OCI-LY1 (cell line): Measurements from ENCODE around the gene UBTD1.

ENCODE experiments used
- H2AFZ ChIP-seq: fragments of 200-600 bp; sonication (generic), shearing (Covaris generic); 2 replicates; pipeline ENCODE4 v1.6.0; 2014; ENCODE audit warnings: antibody characterized with exemption, mild to moderate bottlenecking, low read length
- H3F3A ChIP-seq: fragments of 200-600 bp; sonication (generic), shearing (Covaris generic); 2 replicates; pipeline ENCODE4 v1.6.0; 2014; ENCODE audit warnings: mild to moderate bottlenecking, antibody characterized with exemption, low read length, moderate library complexity; ENCODE audit not compliant: insufficient read depth
- H3K27ac ChIP-seq: fragments of 200-600 bp; sonication (generic); 2 replicates; pipeline ENCODE4 v1.5.1; 2014; ENCODE audit warnings: low read length, mixed run types, mild to moderate bottlenecking, low read depth; ENCODE audit not compliant: poor library complexity, severe bottlenecking
- H3K27me3 ChIP-seq: fragments of 200-600 bp; sonication (generic); 2 replicates; pipeline ENCODE4 v1.6.0; 2014; ENCODE audit warnings: antibody characterized with exemption, mild to moderate bottlenecking, low read length, moderate library complexity; ENCODE audit not compliant: insufficient read depth
- H3K36me3 ChIP-seq: fragments of 200-600 bp; sonication (generic); 2 replicates; pipeline ENCODE4 v1.6.1; 2014; ENCODE audit warnings: mild to moderate bottlenecking, antibody characterized with exemption, low read length, moderate library complexity, mixed read lengths; ENCODE audit not compliant: insufficient read depth
- H3K4me1 ChIP-seq: fragments of 200-600 bp; sonication (generic); 2 replicates; pipeline ENCODE4 v1.5.1; 2014; ENCODE audit warnings: mild to moderate bottlenecking, low read length, moderate library complexity; ENCODE audit not compliant: insufficient read depth, severe bottlenecking
- H3K4me2 ChIP-seq: fragments of 200-600 bp; sonication (generic), shearing (Covaris generic); 2 replicates; pipeline ENCODE4 v1.6.1; 2014; ENCODE audit warnings: low read length
- H3K4me3 ChIP-seq: fragments of 200-600 bp; sonication (generic); 2 replicates; pipeline ENCODE4 v1.5.1; 2014; ENCODE audit warnings: low read length, low read depth, mild to moderate bottlenecking, mixed read lengths; ENCODE audit not compliant: poor library complexity, severe bottlenecking
- H3K79me2 ChIP-seq: fragments of 200-600 bp; shearing (Covaris generic); 2 replicates; pipeline ENCODE4 v1.6.1; 2016; ENCODE audit warnings: mixed run types, low read length, mixed read lengths; ENCODE audit not compliant: insufficient read depth
- H3K9ac ChIP-seq: fragments of 200-600 bp; sonication (generic), shearing (Covaris generic); 2 replicates; pipeline ENCODE4 v1.6.1; 2014; ENCODE audit warnings: mild to moderate bottlenecking, low read length, mixed read lengths
- H3K9me2 ChIP-seq: fragments of 200-600 bp; sonication (generic), shearing (Covaris generic); 2 replicates; pipeline ENCODE4 v1.6.1; 2014; ENCODE audit warnings: low read depth, mild to moderate bottlenecking, low read length, mixed read lengths
- H3K9me3 ChIP-seq: fragments of 200-600 bp; shearing (Covaris generic); 2 replicates; pipeline ENCODE4 v1.6.1; 2014; ENCODE audit warnings: low read length, mixed read lengths
- H4K20me1 ChIP-seq: fragments of 200-600 bp; sonication (generic), shearing (Covaris generic); 2 replicates; pipeline ENCODE4 v1.6.0; 2016; ENCODE audit warnings: mild to moderate bottlenecking, low read length; ENCODE audit not compliant: insufficient read depth
- CTCF ChIP-seq: fragments of 200-600 bp; sonication (generic), shearing (Covaris generic); IDR thresholded peaks from 2 replicates; pipeline ENCODE4 v1.5.1; 2017; ENCODE audit warnings: mild to moderate bottlenecking, antibody characterized with exemption, low read length, moderate library complexity, mixed read lengths
- EZH2 ChIP-seq: fragments of 200-600 bp; sonication (generic), shearing (Covaris generic); IDR thresholded peaks from 2 replicates; pipeline ENCODE4 v1.8.0; 2017; ENCODE audit warnings: borderline replicate concordance, mixed run types, mild to moderate bottlenecking, antibody characterized with exemption, low read length, moderate library complexity, mixed read lengths

The UBTD1 gene

DNA sequence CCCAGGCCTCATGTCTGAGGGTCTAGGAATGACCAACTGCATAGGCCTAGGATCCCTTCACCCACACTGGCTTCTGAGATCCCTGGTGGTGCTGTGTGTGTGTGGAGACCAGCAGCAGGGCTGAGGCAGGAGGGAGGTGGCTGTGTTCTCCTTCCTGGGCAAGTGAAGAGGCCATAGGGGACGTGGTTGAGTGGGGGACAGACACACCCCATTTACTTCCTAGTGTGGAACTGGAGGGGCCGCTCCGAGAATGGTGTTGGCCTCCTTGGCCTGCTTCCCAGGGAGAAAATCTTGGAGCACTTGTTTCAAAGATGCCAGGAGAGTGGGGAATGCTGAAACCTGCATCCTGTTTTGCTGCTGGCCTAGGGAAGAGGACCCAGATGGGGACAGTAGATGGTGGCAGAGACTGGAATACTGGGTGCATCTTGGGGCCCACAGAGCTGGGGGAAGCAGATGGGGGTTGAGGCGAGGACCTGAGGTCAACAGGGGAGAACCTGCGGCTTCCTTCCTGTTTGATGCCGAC is 19.1 kb downstream of the UBTD1 start:
- Histone ChIP-seq H4K20me1 (no peaks in the 10 kb centered on the region), H3K36me3 (no peaks in the 10 kb centered on the region), H3K9ac (no peak overlapping the region), H3K27me3 (no peaks in the 10 kb centered on the region), H3K27ac (no peak overlapping the region), H3K4me2 (no peak overlapping the region), H3K4me3 (no peak overlapping the region), H3K9me3 (no peaks in the 10 kb centered on the region), H2AFZ (no peak overlapping the region), H3K79me2 (no peaks in the 10 kb centered on the region), H3F3A (no peaks in the 10 kb centered on the region), H3K4me1 (no peaks in the 10 kb centered on the region), H3K9me2 (no peaks in the 10 kb centered on the region)
- no peak for TF ChIP-seq EZH2
- no peak for TF ChIP-seq CTCF

DNA sequence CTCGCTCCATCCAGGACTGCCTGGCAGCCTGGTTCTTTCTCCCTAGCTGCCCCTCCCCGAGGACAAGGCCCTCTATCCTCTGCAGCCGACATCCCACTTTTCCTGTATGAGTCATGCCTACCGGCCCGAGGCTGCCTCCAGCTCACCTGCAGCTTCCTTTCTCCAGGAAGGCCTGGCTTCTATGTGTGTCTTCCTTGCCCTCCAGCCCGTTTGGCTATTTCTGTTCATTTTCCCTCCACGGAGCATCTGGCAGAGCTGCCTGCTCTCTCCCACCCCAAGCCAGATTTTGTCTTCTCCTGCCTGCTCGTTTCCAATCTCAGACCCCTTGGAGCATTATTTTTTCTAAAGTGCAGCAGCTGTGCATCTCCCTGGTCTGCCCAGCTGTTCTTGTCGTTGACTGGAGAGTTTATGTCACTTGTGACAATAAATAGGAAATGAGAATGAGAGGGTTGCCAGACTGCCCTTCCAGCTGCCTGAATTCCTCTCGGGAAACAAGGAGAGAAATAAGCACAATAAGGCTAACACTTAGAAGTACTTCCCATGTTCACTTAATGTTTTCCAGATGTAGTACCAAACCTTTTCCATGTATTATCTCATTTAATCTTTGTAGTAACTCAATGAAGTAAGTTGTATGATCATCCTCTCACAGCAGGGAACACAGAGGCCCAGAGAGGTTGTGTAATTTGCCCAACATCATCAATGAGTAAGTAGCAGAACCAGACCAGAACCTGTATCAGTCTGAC is 19.7 kb downstream of the UBTD1 start:
- no peaks in the 10 kb centered on the region for H3K79me2 ChIP-seq
- no peaks in the 10 kb centered on the region for H3K4me1 ChIP-seq

GRCh38 chr10:97519342-97519741 is 20.6 kb downstream of the UBTD1 start:
- H3K4me3 ChIP-seq, result no peak overlapping the region
- H3K9me2 ChIP-seq, result no peaks in the 10 kb centered on the region
- TF ChIP-seq EZH2, result no peak
- no peak for TF ChIP-seq CTCF
- no peaks in the 10 kb centered on the region for H3K36me3 ChIP-seq
- H3K4me2 ChIP-seq, result no peak overlapping the region
- no peaks in the 10 kb centered on the region for H3K27me3 ChIP-seq
- H3K4me1 ChIP-seq, result no peaks in the 10 kb centered on the region
- H3K9ac ChIP-seq, result no peak overlapping the region
- no peak overlapping the region for H3K27ac ChIP-seq
- no peaks in the 10 kb centered on the region for H4K20me1 ChIP-seq
- H3K79me2 ChIP-seq, result no peaks in the 10 kb centered on the region
- H2AFZ ChIP-seq, result no peak overlapping the region
- H3F3A ChIP-seq, result no peaks in the 10 kb centered on the region
- H3K9me3 ChIP-seq, result no peaks in the 10 kb centered on the region

More for the DNA sequence above, 19.7 kb downstream of the UBTD1 start:
- Histone ChIP-seq H3K4me3 (no peak overlapping the region), H3F3A (no peaks in the 10 kb centered on the region), H2AFZ (no peak overlapping the region), H3K4me2 (no peak overlapping the region), H3K9me2 (no peaks in the 10 kb centered on the region), H4K20me1 (no peaks in the 10 kb centered on the region), H3K27me3 (no peaks in the 10 kb centered on the region), H3K36me3 (no peaks in the 10 kb centered on the region), H3K9me3 (no peaks in the 10 kb centered on the region), H3K27ac (no peak overlapping the region), H3K9ac (no peak overlapping the region)
- TF ChIP-seq CTCF, result no peak
